Lower lobe of right lung (tissue), 2 donors: ENCODE measurements around the gene ADGRB3. TPM values are rescaled to one million over a fixed set of nuclear protein-coding genes. Genes with fewer than 3 reads are reported as not detected.

ENCODE experiments used
- ATAC-seq, 2 donors: fragments of 200-7000 bp; cut with Tn5 transposase; one replicate each; pipeline ENCODE4 v1.9.1; 2020 to 2022; ENCODE audit warnings: mild to moderate bottlenecking in 2 of 2, moderate library complexity in 2 of 2
- DNase-seq: peaks from one replicate; pipeline ENCODE4 v3.0.0-alpha.2; 2020
- H3K27ac ChIP-seq: fragments of 200-600 bp; one replicate; pipeline ENCODE4 v1.8.0; 2022
- H3K27me3 ChIP-seq: fragments of 200-600 bp; one replicate; pipeline ENCODE4 v1.8.0; 2022; ENCODE audit warnings: low read depth
- H3K36me3 ChIP-seq: fragments of 200-600 bp; one replicate; pipeline ENCODE4 v1.8.0; 2022; ENCODE audit warnings: mild to moderate bottlenecking
- H3K4me1 ChIP-seq: fragments of 200-600 bp; one replicate; pipeline ENCODE4 v1.8.0; 2022
- H3K4me3 ChIP-seq: fragments of 200-600 bp; one replicate; pipeline ENCODE4 v1.8.0; 2022; ENCODE audit warnings: mild to moderate bottlenecking
- H3K9me3 ChIP-seq: fragments of 200-600 bp; one replicate; pipeline ENCODE4 v1.8.0; 2022
- CTCF ChIP-seq: fragments of 200-600 bp; IDR thresholded peaks from one replicate; pipeline ENCODE4 v1.8.0; 2022; ENCODE audit warnings: antibody characterized with exemption, mild to moderate bottlenecking
- intact Hi-C: fragments of 100-400 bp; cut with DNase I; formaldehyde crosslinking; loops from one replicate; pipeline ENCODE4 v1.11.0; 2022
- total RNA-seq: library from RNA; stranded (reverse); fragmentation: NEBNext Ultra II Directional; extraction: Animal tissue kit (Norgen Biotek cat#: 25700); gene quantifications from one replicate; pipeline ENCODE4 v1.2.1, GENCODE V29; 2021
- donor health status: DM: no; HTN: yes; CAD: no; lungs with severe emphysema.

The ADGRB3 gene
- total RNA-seq, 1 donor from 2014 or later = 2.3 TPM

- ATAC-seq (no peak), DNase-seq (no peak)
- intact Hi-C loops = no loop called here
- H3K9me3 ChIP-seq = no peaks in the 10 kb centered on the region
- H3K4me3 ChIP-seq = no peak overlapping the region
- TF ChIP-seq CTCF = no peak
- no peaks in the 10 kb centered on the region for H3K36me3 ChIP-seq
- peaks cover 7% of the 10 kb centered on the region for H3K4me1 ChIP-seq
- H3K27me3 ChIP-seq = no peaks in the 10 kb centered on the region
- no peak overlapping the region for H3K27ac ChIP-seq
Measured at GRCh38 chr6:68757821-68758220, 122.7 kb downstream of the ADGRB3 start.

GRCh38 chr6:68758559-68758958 is 123.5 kb downstream of the ADGRB3 start:
- no peak overlapping the region for H3K4me3 ChIP-seq
- H3K36me3 ChIP-seq = no peaks in the 10 kb centered on the region
- DNase-seq = no peak
- H3K4me1 ChIP-seq = peaks cover 7% of the 10 kb centered on the region
- no peaks in the 10 kb centered on the region for H3K9me3 ChIP-seq
- no peak for TF ChIP-seq CTCF
- H3K27ac ChIP-seq = no peak overlapping the region
- no peak for ATAC-seq
- intact Hi-C loops = no loop called here
- no peaks in the 10 kb centered on the region for H3K27me3 ChIP-seq

GRCh38 chr6:68760485-68760884 is 125.4 kb downstream of the ADGRB3 start:
- Histone ChIP-seq H3K36me3 (no peaks in the 10 kb centered on the region), H3K9me3 (no peaks in the 10 kb centered on the region), H3K4me3 (no peak overlapping the region), H3K4me1 (peaks cover 7% of the 10 kb centered on the region), H3K27me3 (no peaks in the 10 kb centered on the region), H3K27ac (no peak overlapping the region)
- no peak for TF ChIP-seq CTCF
- intact Hi-C loops = no loop called here
- no peak for ATAC-seq
- no peak for DNase-seq

- no peak overlapping the region for H3K27ac ChIP-seq
- intact Hi-C loops = no loop called here
- no peak for TF ChIP-seq CTCF
- ATAC-seq = no peak
- DNase-seq = no peak
- no peaks in the 10 kb centered on the region for H3K36me3 ChIP-seq
- peaks cover 3% of the 10 kb centered on the region for H3K4me1 ChIP-seq
- no peak overlapping the region for H3K4me3 ChIP-seq
- H3K27me3 ChIP-seq = no peaks in the 10 kb centered on the region
- no peaks in the 10 kb centered on the region for H3K9me3 ChIP-seq
Measured at GRCh38 chr6:68760941-68761676, 126.0 kb downstream of the ADGRB3 start.

- intact Hi-C loops = no loop called here
Measured at GRCh38 chr6:68761985-68762384, 126.9 kb downstream of the ADGRB3 start.

More at GRCh38 chr6:68761985-68762384, 126.9 kb downstream of the ADGRB3 start:
- Histone ChIP-seq H3K36me3 (no peaks in the 10 kb centered on the region), H3K4me3 (no peak overlapping the region), H3K27ac (no peak overlapping the region), H3K27me3 (no peaks in the 10 kb centered on the region), H3K9me3 (no peaks in the 10 kb centered on the region), H3K4me1 (no peaks in the 10 kb centered on the region)
- ATAC-seq (no peak), DNase-seq (no peak)
- TF ChIP-seq CTCF = no peak
